Transverse colon (tissue), 4 donors: ENCODE results near the gene GRAMD1C.

Experiments
- CTCF ChIP-seq, 5 experiments: fragments of 200-600 bp in 3 of 5; fragments of 450-650 bp in 2 of 5; sonication (generic) in 3 of 5; IDR thresholded peaks; 1 replicate in 2 of 5; 2 replicates in 3 of 5; pipeline ENCODE4 v1.5.1; 2016 to 2017; ENCODE audit warnings: antibody characterized with exemption in 5 of 5, inconsistent platforms in 3 of 5, mild to moderate bottlenecking in 2 of 5, moderate library complexity in 1 of 5
- EP300 ChIP-seq: sonication (generic); formaldehyde crosslinking; IDR thresholded peaks from one replicate; pipeline ENCODE4 v1.6.1; 2017; ENCODE audit warnings: antibody characterized with exemption, low read depth
- POLR2A ChIP-seq: fragments of 450-650 bp; IDR thresholded peaks from one replicate; pipeline ENCODE4 v1.6.1; 2016; ENCODE audit warnings: antibody characterized with exemption, mild to moderate bottlenecking, moderate library complexity
- POLR2AphosphoS5 ChIP-seq, 3 donors: sonication (generic); formaldehyde crosslinking; IDR thresholded peaks; one replicate each; pipeline ENCODE4 v1.6.1; 2016; ENCODE audit warnings: antibody characterized with exemption in 3 of 3

- TF ChIP-seq CTCF (IDR thresholded peaks at IDR 0.05) (no peak), EP300 (no peak), POLR2A (no peak), POLR2AphosphoS5 (IDR thresholded peaks at IDR 0.05) (no peak)
These were observed 147.0 kb downstream of the GRAMD1C start for GRCh38 chr3:113985541-113985940.
